SK-N-SH (cell line): ENCODE results near the gene FAAP20.

Experiments used
- EP300 ChIP-seq, 2 experiments: IDR thresholded peaks; 2 replicates each; pipeline versions ENCODE4 v1.4.0 to v1.6.1; 2012; ENCODE audit warnings: borderline replicate concordance in 1 of 2, low read depth in 1 of 2, low read length in 1 of 2
- EZH2phosphoT487 ChIP-seq: fragments of 200-600 bp; sonication (generic); IDR thresholded peaks from 2 replicates; pipeline ENCODE4 v1.6.1; 2017; ENCODE audit warnings: low read depth, mixed run types, mild to moderate bottlenecking, antibody characterized with exemption, moderate library complexity, borderline replicate concordance
- FOXM1 ChIP-seq: IDR thresholded peaks from 2 replicates; pipeline ENCODE4 v1.4.0; 2012; ENCODE audit warnings: low read depth, mild to moderate bottlenecking
- MXI1 ChIP-seq: IDR thresholded peaks from 2 replicates; pipeline ENCODE4 v1.6.1; 2012; ENCODE audit warnings: mild to moderate bottlenecking, low read depth, low read length, improper control_type of control experiment
- NFIC ChIP-seq: IDR thresholded peaks from 2 replicates; pipeline ENCODE4 v1.4.0; 2012; ENCODE audit warnings: borderline replicate concordance
- PBX3 ChIP-seq: IDR thresholded peaks from 2 replicates; pipeline ENCODE4; 2012
- POLR2AphosphoS5 ChIP-seq: IDR thresholded peaks from 2 replicates; pipeline ENCODE4 v1.6.1; 2012; ENCODE audit warnings: low read depth, low read length
- RCOR1 ChIP-seq: fragments of 150-350 bp; IDR thresholded peaks from 2 replicates; pipeline ENCODE4 v1.6.1; 2017; ENCODE audit warnings: antibody characterized with exemption, low read length
- RFX5 ChIP-seq: IDR thresholded peaks from 2 replicates; pipeline ENCODE4 v1.6.1; 2012; ENCODE audit warnings: mild to moderate bottlenecking, improper control_type of control experiment, low read length
- SIN3A ChIP-seq: IDR thresholded peaks from 2 replicates; pipeline ENCODE4 v1.6.1; 2012; ENCODE audit warnings: low read depth, mild to moderate bottlenecking, low read length, moderate library complexity, borderline replicate concordance
- TEAD4 ChIP-seq: IDR thresholded peaks from 2 replicates; pipeline ENCODE4 v1.4.0; 2012; ENCODE audit warnings: mild to moderate bottlenecking, borderline replicate concordance; ENCODE audit not compliant: insufficient read depth
- TF ChIP-seq, protein P1 (sequence below): fragments of 200-600 bp; sonication (generic); IDR thresholded peaks from 2 replicates; pipeline ENCODE4 v1.6.1; 2017; ENCODE audit warnings: antibody characterized with exemption, mild to moderate bottlenecking, moderate library complexity
- TF ChIP-seq, protein P2 (sequence below): fragments of 150-350 bp; IDR thresholded peaks from 2 replicates; pipeline ENCODE4 v1.6.1; 2017; ENCODE audit warnings: antibody characterized with exemption, low read length, low read depth, borderline replicate concordance

- TF ChIP-seq EP300 (IDR thresholded peaks at IDR 0.05; ENCODE audit: borderline replicate concordance in 1 of 2, low read depth in 1 of 2, low read length in 1 of 2) (no peak), EZH2phosphoT487 (no peak), SIN3A (no peak), NFIC (no peak), RCOR1 (no peak), FOXM1 (no peak), RFX5 (no peak), TEAD4 (no peak), MXI1 (no peak), POLR2AphosphoS5 (no peak), PBX3 (no peak)
- TF ChIP-seq, protein P1, sequence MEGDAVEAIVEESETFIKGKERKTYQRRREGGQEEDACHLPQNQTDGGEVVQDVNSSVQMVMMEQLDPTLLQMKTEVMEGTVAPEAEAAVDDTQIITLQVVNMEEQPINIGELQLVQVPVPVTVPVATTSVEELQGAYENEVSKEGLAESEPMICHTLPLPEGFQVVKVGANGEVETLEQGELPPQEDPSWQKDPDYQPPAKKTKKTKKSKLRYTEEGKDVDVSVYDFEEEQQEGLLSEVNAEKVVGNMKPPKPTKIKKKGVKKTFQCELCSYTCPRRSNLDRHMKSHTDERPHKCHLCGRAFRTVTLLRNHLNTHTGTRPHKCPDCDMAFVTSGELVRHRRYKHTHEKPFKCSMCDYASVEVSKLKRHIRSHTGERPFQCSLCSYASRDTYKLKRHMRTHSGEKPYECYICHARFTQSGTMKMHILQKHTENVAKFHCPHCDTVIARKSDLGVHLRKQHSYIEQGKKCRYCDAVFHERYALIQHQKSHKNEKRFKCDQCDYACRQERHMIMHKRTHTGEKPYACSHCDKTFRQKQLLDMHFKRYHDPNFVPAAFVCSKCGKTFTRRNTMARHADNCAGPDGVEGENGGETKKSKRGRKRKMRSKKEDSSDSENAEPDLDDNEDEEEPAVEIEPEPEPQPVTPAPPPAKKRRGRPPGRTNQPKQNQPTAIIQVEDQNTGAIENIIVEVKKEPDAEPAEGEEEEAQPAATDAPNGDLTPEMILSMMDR, result no peak; the same call in 1 of the 2 replicates
- TF ChIP-seq, protein P2, sequence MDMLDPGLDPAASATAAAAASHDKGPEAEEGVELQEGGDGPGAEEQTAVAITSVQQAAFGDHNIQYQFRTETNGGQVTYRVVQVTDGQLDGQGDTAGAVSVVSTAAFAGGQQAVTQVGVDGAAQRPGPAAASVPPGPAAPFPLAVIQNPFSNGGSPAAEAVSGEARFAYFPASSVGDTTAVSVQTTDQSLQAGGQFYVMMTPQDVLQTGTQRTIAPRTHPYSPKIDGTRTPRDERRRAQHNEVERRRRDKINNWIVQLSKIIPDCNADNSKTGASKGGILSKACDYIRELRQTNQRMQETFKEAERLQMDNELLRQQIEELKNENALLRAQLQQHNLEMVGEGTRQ, result no peak
These were observed 18.2 kb upstream of the FAAP20 start for GRCh38 chr1:2212532-2213491.
